Common myeloid progenitor, CD34-positive (primary cell): ENCODE results near the gene MRPS10.
"Not testable (repeated sequence)": the region's sequence is repeated elsewhere in the genome, so short reads cannot be mapped to it uniquely, and the experiment has no call there.

Experiments used
- CTCF ChIA-PET: fragments of 350-600 bp; sonication (Branson Sonifier 250); formaldehyde crosslinking; loops from one replicate; lab custom pipeline; 2021; ENCODE audit warnings: antibody characterized with exemption; lab: Charles Lee
- POLR2A ChIA-PET: fragments of 350-600 bp; sonication (Branson Sonifier 250); formaldehyde crosslinking; loops from one replicate; lab custom pipeline; 2021; ENCODE audit warnings: antibody characterized with exemption; lab: Charles Lee
- DNase-seq, 3 donors: peaks; one replicate each; pipeline versions ENCODE4 v3.0.0 to v3.0.0-alpha.2; 2013
- H3K27ac ChIP-seq, 2 experiments: 1 replicate in 1 of 2; 2 replicates in 1 of 2; pipeline ENCODE4 v1.7.0; 2013; ENCODE audit warnings: inconsistent platforms in 2 of 2, low read length in 2 of 2, mild to moderate bottlenecking in 2 of 2, low read depth in 1 of 2, moderate library complexity in 1 of 2; ENCODE audit not compliant: severe bottlenecking in 2 of 2, insufficient read depth in 1 of 2, poor library complexity in 1 of 2
- H3K27me3 ChIP-seq, 5 experiments: replicated peaks in 2 of 5; 1 replicate in 3 of 5; 2 replicates in 2 of 5; pipeline versions ENCODE4 v1.6.1 to v1.7.0; 2013; ENCODE audit warnings: low read length in 4 of 5, mild to moderate bottlenecking in 2 of 5, moderate library complexity in 2 of 5, inconsistent platforms in 1 of 5; ENCODE audit not compliant: insufficient read depth in 5 of 5, control insufficient read depth in 4 of 5
- H3K36me3 ChIP-seq, 4 experiments: 1 replicate in 2 of 4; 2 replicates in 2 of 4; pipeline versions ENCODE4 v1.6.1 to v1.7.0; 2013; ENCODE audit warnings: low read length in 3 of 4, control low read depth in 1 of 4, mild to moderate bottlenecking in 1 of 4; ENCODE audit not compliant: control insufficient read depth in 4 of 4, insufficient read depth in 4 of 4
- H3K4me1 ChIP-seq, 4 experiments: 1 replicate in 3 of 4; 2 replicates in 1 of 4; pipeline versions ENCODE4 v1.6.1 to v1.7.1; 2013; ENCODE audit warnings: low read length in 3 of 4, mild to moderate bottlenecking in 3 of 4, control low read depth in 1 of 4, inconsistent platforms in 1 of 4, moderate library complexity in 1 of 4; ENCODE audit not compliant: control insufficient read depth in 4 of 4, insufficient read depth in 4 of 4; ENCODE audit errors: control extremely low read depth in 1 of 4
- H3K4me3 ChIP-seq, 7 experiments: 1 replicate in 4 of 7; 2 replicates in 3 of 7; pipeline versions ENCODE4 v1.5.1 to v1.7.0; 2013; ENCODE audit warnings: mild to moderate bottlenecking in 7 of 7, low read length in 6 of 7, moderate library complexity in 6 of 7, inconsistent platforms in 2 of 7, low read depth in 2 of 7, control low read depth in 1 of 7; ENCODE audit not compliant: insufficient read depth in 4 of 7, control insufficient read depth in 1 of 7; ENCODE audit errors: extremely low read depth in 1 of 7
- H3K9me3 ChIP-seq, 5 experiments: 1 replicate in 4 of 5; 2 replicates in 1 of 5; pipeline versions ENCODE4 v1.6.1 to v1.7.1; 2013; ENCODE audit warnings: low read length in 4 of 5, mild to moderate bottlenecking in 2 of 5, inconsistent platforms in 1 of 5, low read depth in 1 of 5, moderate library complexity in 1 of 5; ENCODE audit not compliant: control insufficient read depth in 4 of 5, insufficient read depth in 2 of 5; ENCODE audit errors: control extremely low read depth in 1 of 5
- WGBS: methylation state at CpG from one replicate; pipeline ENCODE4 v1.1.5; 2013; ENCODE audit not compliant: insufficient coverage; 5-methylcytosine and 5-hydroxymethylcytosine counted together

The MRPS10 gene

DNA sequence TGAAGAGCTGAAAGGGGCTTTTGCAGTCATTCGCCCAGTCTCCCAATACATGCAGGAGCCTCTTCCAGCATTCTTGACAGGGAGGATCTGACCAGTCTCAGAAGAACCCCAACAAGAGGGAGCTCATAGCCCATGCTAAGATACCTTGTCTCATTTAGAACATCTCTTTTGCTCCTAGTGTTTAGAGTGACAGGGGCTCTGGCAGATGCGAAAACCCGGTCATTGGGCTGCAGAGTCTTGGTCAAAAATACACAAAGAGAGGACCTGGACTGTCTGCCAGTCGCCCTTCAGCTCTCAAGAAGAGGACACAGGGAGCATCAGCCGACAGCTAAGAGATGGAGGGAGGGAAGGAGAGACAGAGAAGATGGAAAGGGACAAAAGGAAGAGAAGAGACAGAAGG lies 23.6 kb downstream of the MRPS10 start:
- CTCF ChIA-PET: interaction anchor here (1.6 kb wide), 1 partner anchor 20 kb away, joined by 4 read pairs; no protein-coding TSS in a partner anchor
- no peak for DNase-seq
- POLR2A ChIA-PET: interaction anchor here (0.7 kb wide), 1 partner anchor 21 kb away, joined by 3 read pairs; no protein-coding TSS in a partner anchor
- Histone ChIP-seq H3K36me3 (peaks cover 0 to 5% (median 0%) of the 10 kb centered on the region in 4 experiments), H3K9me3 (no peaks in the 10 kb centered on the region), H3K4me1 (no peaks in the 10 kb centered on the region), H3K27me3 (no peaks in the 10 kb centered on the region), H3K4me3 (no peak overlapping the region), H3K27ac (no peak overlapping the region)
- 98% methylated on average over 5 of the region's 5 CpGs for WGBS

DNA sequence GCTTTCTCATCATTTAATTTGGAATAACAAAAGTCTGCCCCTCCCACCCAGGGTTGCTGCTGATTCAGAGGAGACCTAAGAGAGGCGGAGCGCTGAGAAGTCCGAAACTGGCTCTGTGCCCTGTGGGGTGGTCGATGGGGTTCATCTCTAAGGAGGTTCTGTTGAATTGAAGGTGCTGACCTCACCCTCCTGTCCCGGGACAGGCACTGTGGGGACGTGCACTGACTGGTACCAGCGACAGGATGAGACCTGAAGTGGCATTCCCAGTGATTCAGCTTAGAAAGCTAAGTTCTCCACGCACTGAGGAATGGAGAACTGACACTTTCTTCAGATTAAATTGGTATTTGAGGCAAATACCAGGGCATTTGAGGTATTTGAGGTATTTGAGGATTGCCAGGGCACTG lies 24.2 kb downstream of the MRPS10 start:
- ChIA-PET POLR2A (no interaction called here), CTCF (no interaction called here)
- 83% methylated on average over 8 of the region's 8 CpGs for WGBS
- no peak overlapping the region for H3K4me3 ChIP-seq
- DNase-seq: no peak
- no peaks in the 10 kb centered on the region for H3K4me1 ChIP-seq
- no peaks in the 10 kb centered on the region for H3K27me3 ChIP-seq
- no peak overlapping the region for H3K27ac ChIP-seq
- peaks cover 0 to 5% (median 0%) of the 10 kb centered on the region in 4 experiments for H3K36me3 ChIP-seq
- no peaks in the 10 kb centered on the region for H3K9me3 ChIP-seq

DNA sequence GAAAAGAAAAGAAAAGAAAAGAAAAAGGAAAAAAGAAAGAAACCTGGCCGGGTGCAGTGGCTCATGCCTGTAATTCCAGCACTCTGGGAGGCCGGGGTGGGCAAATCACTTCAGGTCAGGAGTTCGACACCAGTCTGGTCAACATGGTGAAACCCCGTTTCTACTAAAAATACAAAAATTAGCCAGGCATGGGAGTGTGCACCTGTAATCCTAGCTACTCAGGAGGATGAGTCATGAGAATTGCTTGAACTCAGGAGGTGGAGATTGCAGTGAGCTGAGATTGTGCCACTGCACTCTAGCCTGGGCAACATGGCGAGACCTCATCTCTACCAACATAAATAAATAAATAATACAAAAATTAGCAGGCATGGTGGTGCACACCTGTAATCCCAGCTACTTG lies 25.3 kb downstream of the MRPS10 start:
- H3K27ac ChIP-seq, H3K4me1 ChIP-seq, H3K4me3 ChIP-seq, DNase-seq, H3K27me3 ChIP-seq, POLR2A ChIA-PET, CTCF ChIA-PET, H3K36me3 ChIP-seq, H3K9me3 ChIP-seq: not testable (repeated sequence)
- 100% methylated on average over 2 of the region's 5 CpGs for WGBS

DNA sequence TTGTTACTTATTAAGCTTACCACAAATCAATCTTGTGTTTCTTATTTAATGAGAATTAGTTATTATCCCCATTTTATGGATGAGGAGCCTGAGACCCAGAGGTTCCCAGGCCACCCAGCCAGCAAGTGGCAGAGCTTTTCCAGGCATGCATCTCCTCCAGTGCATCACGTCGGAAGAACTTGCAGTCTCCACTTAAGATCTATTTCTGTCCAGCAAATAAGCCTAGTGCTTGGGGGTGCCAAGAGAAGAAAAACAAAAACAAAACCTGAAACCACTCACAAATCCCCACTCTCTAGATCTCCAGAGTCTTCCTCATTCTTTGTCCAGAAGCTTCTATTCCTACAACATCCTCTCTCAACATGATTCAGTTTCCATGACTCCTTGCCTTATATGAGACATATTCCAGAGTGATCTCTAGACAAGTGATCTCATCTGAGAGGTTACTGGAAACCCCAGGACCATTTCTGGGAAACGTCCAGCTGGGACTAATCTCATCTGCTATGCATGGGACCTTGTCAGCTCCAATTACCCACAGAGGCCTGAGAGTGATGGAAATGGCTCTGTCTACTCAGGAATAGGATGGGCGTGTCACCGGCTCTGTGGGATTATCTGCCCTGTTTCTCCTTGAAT lies 27.0 kb downstream of the MRPS10 start:
- Histone ChIP-seq H3K36me3 (peaks cover 0 to 2% (median 0%) of the 10 kb centered on the region in 4 experiments), H3K4me1 (no peaks in the 10 kb centered on the region), H3K27ac (no peak overlapping the region), H3K4me3 (no peak overlapping the region), H3K9me3 (no peaks in the 10 kb centered on the region), H3K27me3 (no peaks in the 10 kb centered on the region)
- POLR2A ChIA-PET: no interaction called here
- no peak for DNase-seq
- CTCF ChIA-PET: no interaction called here
- WGBS: 91% methylated on average over 5 of the region's 5 CpGs

DNA sequence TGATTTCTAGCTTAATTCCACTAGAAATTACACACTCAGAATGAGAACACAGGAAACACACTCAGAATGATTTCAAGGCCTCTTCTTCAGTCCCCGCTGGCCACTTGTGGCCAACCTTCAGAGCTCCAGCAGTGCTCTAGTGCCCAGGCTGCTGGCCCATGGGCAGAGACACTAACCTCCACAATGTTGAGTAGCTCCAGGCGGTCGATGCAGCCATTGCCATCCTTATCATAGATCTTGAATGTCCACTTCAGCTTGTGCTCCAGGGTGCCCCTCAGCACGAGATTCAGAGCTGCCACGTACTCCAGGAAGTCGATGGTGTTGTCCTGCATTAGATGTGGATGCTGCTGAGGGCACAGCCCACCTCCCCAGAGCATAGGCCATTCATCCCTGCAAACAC lies 29.3 kb downstream of the MRPS10 start:
- Histone ChIP-seq H3K27ac (no peak overlapping the region), H3K36me3 (peaks cover 0 to 2% (median 0%) of the 10 kb centered on the region in 4 experiments), H3K27me3 (no peaks in the 10 kb centered on the region), H3K9me3 (no peaks in the 10 kb centered on the region), H3K4me3 (no peak overlapping the region), H3K4me1 (no peaks in the 10 kb centered on the region)
- ChIA-PET CTCF (interaction anchor here (1.1 to 1.7 kb wide), 3 partner anchors 20 to 32 kb away, joined by 3 to 4 read pairs (median 3); no protein-coding TSS in a partner anchor), POLR2A (no interaction called here)
- no peak for DNase-seq
- WGBS: 91% methylated on average over 6 of the region's 6 CpGs

DNA sequence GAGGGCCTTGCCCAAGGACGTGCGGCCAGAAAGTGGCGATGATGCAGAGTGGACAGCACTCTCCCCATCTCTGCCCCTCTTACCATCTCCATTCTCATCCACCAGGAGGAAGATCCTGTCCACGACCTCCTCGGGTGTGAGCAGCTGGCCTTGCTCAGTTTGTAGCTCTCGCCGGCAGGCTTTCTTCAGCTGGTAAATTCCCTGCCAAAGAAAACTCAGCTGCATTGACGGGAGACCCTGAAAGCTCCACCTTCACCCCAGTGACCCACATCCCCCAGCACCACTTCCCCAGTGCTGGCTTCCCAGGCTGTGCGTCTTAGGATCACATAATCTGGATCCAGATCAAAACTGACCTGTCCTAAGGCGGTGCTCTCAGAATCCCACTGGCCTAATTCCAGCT lies 32.1 kb downstream of the MRPS10 start:
- ChIA-PET POLR2A (no interaction called here), CTCF (interaction anchor here (0.6 to 1.8 kb wide), 3 partner anchors 14 to 29 kb away, joined by 3 to 4 read pairs (median 4); no protein-coding TSS in a partner anchor)
- Histone ChIP-seq H3K27me3 (no peaks in the 10 kb centered on the region), H3K9me3 (no peaks in the 10 kb centered on the region), H3K27ac (no peak overlapping the region), H3K36me3 (no peaks in the 10 kb centered on the region), H3K4me1 (no peaks in the 10 kb centered on the region), H3K4me3 (no peak overlapping the region)
- no peak for DNase-seq
- WGBS: 96% methylated on average over 10 of the region's 10 CpGs

DNA sequence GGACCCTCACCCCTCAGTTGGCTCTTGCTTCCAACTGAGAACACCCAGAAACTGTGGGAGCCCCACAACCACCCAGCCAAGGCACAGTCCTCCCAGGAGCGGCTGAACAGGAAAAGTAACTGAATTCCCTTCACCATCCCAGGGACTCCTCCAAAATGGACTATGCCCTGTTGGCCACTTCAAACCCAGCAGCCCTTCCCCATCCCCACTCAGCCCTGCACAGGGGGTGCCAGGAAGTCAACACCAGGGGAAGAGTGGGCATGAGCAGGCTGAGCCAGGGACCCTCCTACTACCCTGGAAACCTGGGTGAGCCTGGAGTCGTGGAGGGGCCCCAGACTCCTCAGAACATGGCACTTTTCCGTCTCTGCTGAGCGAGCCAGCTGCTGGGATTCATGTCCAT lies 33.2 kb downstream of the MRPS10 start:
- CTCF ChIA-PET: interaction anchor here (1.2 kb wide), 1 partner anchor 16 kb away, joined by 4 read pairs; no protein-coding TSS in a partner anchor
- Histone ChIP-seq H3K4me3 (no peak overlapping the region), H3K9me3 (no peaks in the 10 kb centered on the region), H3K27me3 (no peaks in the 10 kb centered on the region), H3K4me1 (no peaks in the 10 kb centered on the region), H3K27ac (no peak overlapping the region), H3K36me3 (no peaks in the 10 kb centered on the region)
- DNase-seq: no peak
- WGBS: 90% methylated on average over 2 of the region's 4 CpGs
- POLR2A ChIA-PET: no interaction called here
